GM21528 (cell line): ENCODE data around the gene KIF9.
"Not testable (repeated sequence)": the region's sequence is repeated elsewhere in the genome, so short reads cannot be mapped to it uniquely, and the experiment has no call there.

Experiments
- ATAC-seq: cut with Tn5 transposase; IDR thresholded peaks from one replicate; pipeline ENCODE4 v1.9.1; 2021; ENCODE audit warnings: mild to moderate bottlenecking, moderate library complexity; ENCODE audit not compliant: unreplicated experiment, low FRiP score

KIF9 gene

DNA sequence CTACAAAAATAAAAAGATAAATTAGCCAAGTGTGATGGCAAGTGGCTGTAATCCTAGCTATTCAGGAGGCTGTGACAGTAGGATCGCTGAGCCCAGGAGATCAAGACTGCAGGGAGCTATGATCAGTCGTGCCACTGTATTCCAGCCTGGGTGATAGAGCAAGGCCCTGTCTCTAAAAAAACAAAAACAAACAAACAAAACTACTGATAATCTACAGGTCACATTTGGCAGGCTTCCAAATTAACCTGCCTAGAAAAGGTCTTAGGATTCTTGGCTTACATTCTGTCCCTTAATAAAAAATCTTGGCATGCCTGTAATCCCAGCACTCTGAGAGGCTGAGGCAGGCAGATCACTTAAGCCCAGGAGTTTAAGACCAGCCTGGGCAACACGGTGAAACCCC lies 85.3 kb downstream of the KIF9 start:
- ATAC-seq = no peak

DNA sequence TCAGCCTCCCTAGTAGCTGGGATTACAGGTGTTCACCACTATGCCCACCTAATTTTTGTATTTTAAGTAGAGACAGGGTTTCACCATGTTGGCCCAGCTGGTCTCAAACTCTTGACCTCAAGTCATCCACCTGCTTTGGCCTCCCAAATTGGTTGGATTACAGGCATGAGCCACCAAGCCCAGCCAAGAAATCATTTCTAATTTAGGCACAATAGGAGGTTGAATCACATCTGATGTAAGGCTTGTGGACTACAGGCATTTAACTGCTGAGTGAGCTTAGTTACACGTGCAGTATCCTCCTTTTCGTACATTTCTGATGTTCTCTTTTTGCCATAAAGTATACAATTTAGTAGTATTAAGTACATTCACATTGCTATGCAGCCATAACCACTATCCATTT lies 87.6 kb downstream of the KIF9 start:
- ATAC-seq = no peak

DNA sequence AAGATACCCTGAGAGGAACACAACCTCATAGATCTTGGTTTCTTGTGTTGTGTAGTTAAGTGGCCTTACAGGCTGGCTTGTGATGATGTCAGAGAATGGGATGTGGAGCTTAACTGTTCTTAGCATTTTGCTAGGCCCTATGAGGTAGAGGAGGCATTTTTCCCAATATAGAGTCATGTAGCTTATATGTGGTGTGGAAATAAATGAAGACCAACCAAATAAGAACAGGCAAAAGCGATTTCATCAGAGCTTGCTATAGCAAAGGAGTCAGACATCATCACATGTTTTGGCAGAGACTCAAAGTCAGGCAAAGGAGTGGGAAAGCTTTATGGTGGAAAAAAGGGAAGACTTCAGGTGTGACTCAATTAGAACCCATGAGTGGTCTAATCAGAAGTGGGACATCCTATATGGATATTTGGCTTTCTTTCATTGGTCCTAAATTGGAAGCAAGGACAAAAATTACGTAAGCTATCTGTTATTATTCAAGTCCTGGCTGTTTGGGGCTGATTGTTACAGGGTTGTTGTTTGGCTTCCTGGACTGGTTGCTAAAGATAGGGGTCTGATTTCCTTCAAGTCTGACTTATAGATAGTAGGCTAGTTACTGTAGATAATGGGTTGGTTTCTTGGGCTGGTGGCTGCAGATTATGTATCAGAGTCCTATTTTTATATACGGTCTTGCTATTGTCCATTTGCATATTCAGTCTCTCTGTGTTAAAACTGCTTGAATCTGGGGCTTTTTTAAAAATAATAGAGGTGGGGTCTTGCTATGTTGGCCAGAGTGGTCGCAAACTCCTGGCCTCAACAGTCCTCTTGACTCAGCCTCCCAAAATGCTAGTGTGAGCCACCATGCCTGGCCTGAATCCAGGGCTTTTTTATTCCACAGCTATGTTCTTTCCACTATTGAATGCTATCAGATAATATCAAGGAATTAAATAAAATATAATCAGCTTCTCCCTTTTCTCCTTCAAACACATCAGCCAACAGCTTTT lies 88.4 kb downstream of the KIF9 start:
- no peak for ATAC-seq

DNA sequence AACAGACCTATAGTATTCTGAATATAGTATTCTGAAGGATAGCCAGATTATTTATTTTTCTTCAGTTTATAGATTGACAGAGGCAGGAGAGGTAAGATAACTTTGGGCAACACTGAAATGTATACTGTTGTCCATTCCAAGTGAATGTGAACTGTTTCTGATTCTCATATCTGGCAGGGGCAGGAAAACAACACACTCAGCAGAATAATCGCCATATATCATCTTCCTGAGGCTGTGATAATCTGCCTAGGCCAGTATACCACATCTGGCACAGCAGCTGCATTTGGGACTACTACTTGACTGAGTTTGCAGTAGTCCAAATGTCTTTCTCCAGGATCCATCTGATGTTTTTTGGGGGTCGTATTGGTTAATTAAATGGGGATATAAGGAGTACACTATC lies 96.3 kb downstream of the KIF9 start:
- no peak for ATAC-seq

DNA sequence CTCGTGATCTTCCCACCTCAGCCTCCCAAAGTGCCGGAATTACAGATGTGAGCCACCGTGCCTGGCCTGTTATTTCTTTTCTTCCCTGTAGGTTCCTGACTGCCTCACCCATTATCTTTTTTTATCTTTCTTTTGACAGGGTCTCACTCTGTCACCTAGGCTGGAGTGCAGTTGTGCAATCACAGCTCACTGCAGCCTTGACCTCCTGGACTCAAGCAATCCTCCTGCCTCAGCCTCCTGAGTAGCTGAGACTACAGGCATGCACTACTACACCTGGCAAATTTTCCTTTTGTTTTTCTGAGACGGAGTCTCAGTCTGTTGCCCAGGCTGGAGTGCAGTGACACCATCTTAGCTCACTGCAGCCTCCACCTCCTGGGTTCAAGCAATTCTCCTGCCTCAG lies 100.9 kb downstream of the KIF9 start:
- not testable (repeated sequence) for ATAC-seq

DNA sequence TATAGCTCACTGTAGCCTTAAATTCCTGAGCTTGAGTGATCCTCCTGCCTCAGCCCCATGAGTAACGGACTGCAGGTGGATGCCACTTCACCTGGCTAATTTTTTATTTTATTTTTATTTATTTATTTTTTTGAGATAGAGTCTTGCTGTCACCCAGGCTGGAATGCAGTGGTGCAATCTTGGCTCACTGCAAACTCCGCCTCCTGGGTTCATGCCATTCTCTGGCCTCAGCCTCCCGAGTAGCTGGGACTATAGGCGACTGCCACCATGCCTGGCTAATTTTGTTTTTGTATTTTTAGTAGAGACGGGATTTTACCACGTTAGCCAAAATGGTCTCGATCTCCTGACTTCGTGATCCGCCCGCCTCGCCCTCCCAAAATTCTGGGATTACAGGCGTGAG lies 102.6 kb downstream of the KIF9 start:
- not testable (repeated sequence) for ATAC-seq
